PC-3 (cell line): ENCODE data around the gene SARDH.

Source experiments
- CTCF ChIP-seq: fragments of 300-600 bp; sonication (generic); conservative IDR thresholded peaks from 2 replicates; pipeline ENCODE4 v1.5.1; 2017; ENCODE audit warnings: antibody characterized with exemption, low read depth, mild to moderate bottlenecking, low read length
- EZH2 ChIP-seq: fragments of 300-600 bp; sonication (generic); IDR thresholded peaks from one replicate; pipeline ENCODE4 v1.6.1; 2017; ENCODE audit warnings: antibody characterized with exemption, mild to moderate bottlenecking, low read length; ENCODE audit not compliant: unreplicated experiment

- TF ChIP-seq EZH2 (no peak), CTCF (no peak)
Measured at GRCh38 chr9:133636902-133637301, 101.2 kb downstream of the SARDH start.
